Renal cortex interstitium (tissue), 15 donors: Measurements from ENCODE around the gene RPS13. TPM values are rescaled to one million over a fixed set of nuclear protein-coding genes. Genes with fewer than 3 reads are reported as not detected.
"Not testable (repeated sequence)": the region's sequence is repeated elsewhere in the genome, so short reads cannot be mapped to it uniquely, and the experiment has no call there.

Experiments used
- DNase-seq, 11 donors: peaks; one replicate each; pipeline ENCODE4 v3.0.0-alpha.2; 2013; ENCODE audit warnings: low read depth in 9 of 11, low spot score in 4 of 11; ENCODE audit errors: extremely low read depth in 1 of 11
- long read RNA-seq, 16 experiments: transcript quantifications; one replicate each; lab custom pipeline, GENCODE V29; 2026
- polyA plus RNA-seq, 3 donors: library from polyadenylated mRNA; unstranded; fragments of 120-200 nt; gene quantifications; one replicate each; pipeline ENCODE4 v1.2.1, GENCODE V29; 2013; ENCODE audit not compliant: insufficient read length in 3 of 3

The RPS13 gene
- polyA plus RNA-seq, result 1,000 to 10,000 TPM; 1,096 to 1,424 (median 1,353) TPM
- long read RNA-seq, donor 1, transcript RPS13-208 (3 exons, 746 nt), result minor isoform, 83 of 1,429 reads
- long read RNA-seq, donor 1, transcript RPS13-203 (5 exons, 664 nt), result minor isoform, 61 of 1,429 reads
- long read RNA-seq, donor 1, transcript RPS13-207 (2 exons, 594 nt), result minor isoform, 14 of 1,429 reads
- long read RNA-seq, donor 1, transcript RPS13-202 (6 exons, 646 nt), result major isoform, 1,033 of 1,429 reads
- long read RNA-seq, donor 1, partial matches to known transcripts, result 182 of 1,429 reads
- long read RNA-seq, donor 1, other reads (novel, unspliced or antisense), result 43 of 1,429 reads
- long read RNA-seq, donor 2, transcript RPS13-207 (2 exons, 594 nt), result minor isoform, 18 of 1,430 reads
- long read RNA-seq, donor 2, transcript RPS13-202 (6 exons, 646 nt), result major isoform, 1,052 of 1,430 reads
- long read RNA-seq, donor 2, transcript RPS13-208 (3 exons, 746 nt), result minor isoform, 90 of 1,430 reads
- long read RNA-seq, donor 2, transcript RPS13-203 (5 exons, 664 nt), result minor isoform, 61 of 1,430 reads
- long read RNA-seq, donor 2, partial matches to known transcripts, result 160 of 1,430 reads
- long read RNA-seq, donor 2, other reads (novel, unspliced or antisense), result 32 of 1,430 reads
- long read RNA-seq, donor 3, transcript RPS13-207 (2 exons, 594 nt), result minor isoform, 10 of 1,964 reads
- long read RNA-seq, donor 3, transcript RPS13-203 (5 exons, 664 nt), result minor isoform, 66 of 1,964 reads
- long read RNA-seq, donor 3, transcript RPS13-202 (6 exons, 646 nt), result major isoform, 1,631 of 1,964 reads
- long read RNA-seq, donor 3, transcript RPS13-208 (3 exons, 746 nt), result minor isoform, 62 of 1,964 reads
- long read RNA-seq, donor 3, partial matches to known transcripts, result 128 of 1,964 reads
- long read RNA-seq, donor 3, other reads (novel, unspliced or antisense), result 46 of 1,964 reads
- long read RNA-seq, donor 4, transcript RPS13-206 (2 exons, 583 nt), result minor isoform, 7 of 1,122 reads
- long read RNA-seq, donor 4, transcript RPS13-208 (3 exons, 746 nt), result minor isoform, 40 of 1,122 reads
- long read RNA-seq, donor 4, transcript RPS13-203 (5 exons, 664 nt), result minor isoform, 45 of 1,122 reads
- long read RNA-seq, donor 4, transcript RPS13-202 (6 exons, 646 nt), result major isoform, 915 of 1,122 reads
- long read RNA-seq, donor 4, partial matches to known transcripts, result 66 of 1,122 reads
- long read RNA-seq, donor 4, other reads (novel, unspliced or antisense), result 25 of 1,122 reads
- long read RNA-seq, donor 5, result 0 reads
- long read RNA-seq, donor 6, transcript RPS13-207 (2 exons, 594 nt), result minor isoform, 11 of 1,377 reads
- long read RNA-seq, donor 6, transcript RPS13-208 (3 exons, 746 nt), result minor isoform, 116 of 1,377 reads
- long read RNA-seq, donor 6, transcript RPS13-202 (6 exons, 646 nt), result major isoform, 972 of 1,377 reads
- long read RNA-seq, donor 6, transcript RPS13-203 (5 exons, 664 nt), result minor isoform, 55 of 1,377 reads
- long read RNA-seq, donor 6, partial matches to known transcripts, result 169 of 1,377 reads
- long read RNA-seq, donor 6, other reads (novel, unspliced or antisense), result 36 of 1,377 reads
- long read RNA-seq, donor 7, transcript RPS13-208 (3 exons, 746 nt), result minor isoform, 88 of 2,006 reads
- long read RNA-seq, donor 7, transcript RPS13-210 (3 exons, 568 nt), result minor isoform, 14 of 2,006 reads
- long read RNA-seq, donor 7, transcript RPS13-202 (6 exons, 646 nt), result major isoform, 1,602 of 2,006 reads
- long read RNA-seq, donor 7, transcript RPS13-203 (5 exons, 664 nt), result minor isoform, 92 of 2,006 reads
- long read RNA-seq, donor 7, partial matches to known transcripts, result 143 of 2,006 reads
- long read RNA-seq, donor 7, other reads (novel, unspliced or antisense), result 41 of 2,006 reads
- long read RNA-seq, donor 8, transcript RPS13-203 (5 exons, 664 nt), result minor isoform, 97 of 3,073 reads
- long read RNA-seq, donor 8, transcript RPS13-208 (3 exons, 746 nt), result minor isoform, 138 of 3,073 reads
- long read RNA-seq, donor 8, transcript RPS13-202 (6 exons, 646 nt), result major isoform, 2,436 of 3,073 reads
- long read RNA-seq, donor 8, transcript RPS13-207 (2 exons, 594 nt), result minor isoform, 34 of 3,073 reads
- long read RNA-seq, donor 8, partial matches to known transcripts, result 262 of 3,073 reads
- long read RNA-seq, donor 8, other reads (novel, unspliced or antisense), result 78 of 3,073 reads
- long read RNA-seq, donor 9, transcript RPS13-208 (3 exons, 746 nt), result minor isoform, 70 of 1,272 reads
- long read RNA-seq, donor 9, transcript RPS13-203 (5 exons, 664 nt), result minor isoform, 70 of 1,272 reads
- long read RNA-seq, donor 9, transcript RPS13-207 (2 exons, 594 nt), result minor isoform, 15 of 1,272 reads
- long read RNA-seq, donor 9, transcript RPS13-202 (6 exons, 646 nt), result major isoform, 962 of 1,272 reads
- long read RNA-seq, donor 9, partial matches to known transcripts, result 106 of 1,272 reads
- long read RNA-seq, donor 9, other reads (novel, unspliced or antisense), result 36 of 1,272 reads
- long read RNA-seq, donor 10, transcript RPS13-202 (6 exons, 646 nt), result major isoform, 1,329 of 1,712 reads
- long read RNA-seq, donor 10, transcript RPS13-207 (2 exons, 594 nt), result minor isoform, 20 of 1,712 reads
- long read RNA-seq, donor 10, transcript RPS13-208 (3 exons, 746 nt), result minor isoform, 87 of 1,712 reads
- long read RNA-seq, donor 10, transcript RPS13-203 (5 exons, 664 nt), result minor isoform, 68 of 1,712 reads
- long read RNA-seq, donor 10, partial matches to known transcripts, result 131 of 1,712 reads
- long read RNA-seq, donor 10, other reads (novel, unspliced or antisense), result 55 of 1,712 reads
- long read RNA-seq, donor 11, transcript RPS13-202 (6 exons, 646 nt), result major isoform, 684 of 863 reads
- long read RNA-seq, donor 11, transcript RPS13-203 (5 exons, 664 nt), result minor isoform, 57 of 863 reads
- long read RNA-seq, donor 11, transcript RPS13-208 (3 exons, 746 nt), result minor isoform, 35 of 863 reads
- long read RNA-seq, donor 11, partial matches to known transcripts, result 56 of 863 reads
- long read RNA-seq, donor 11, other reads (novel, unspliced or antisense), result 18 of 863 reads
- long read RNA-seq, donor 12, transcript RPS13-208 (3 exons, 746 nt), result minor isoform, 78 of 815 reads
- long read RNA-seq, donor 12, transcript RPS13-207 (2 exons, 594 nt), result minor isoform, 27 of 815 reads
- long read RNA-seq, donor 12, transcript RPS13-203 (5 exons, 664 nt), result minor isoform, 31 of 815 reads
- long read RNA-seq, donor 12, transcript RPS13-202 (6 exons, 646 nt), result major isoform, 545 of 815 reads
- long read RNA-seq, donor 12, partial matches to known transcripts, result 102 of 815 reads
- long read RNA-seq, donor 12, other reads (novel, unspliced or antisense), result 16 of 815 reads
- long read RNA-seq, donor 13, result 0 reads
- long read RNA-seq, donor 14, transcript RPS13-208 (3 exons, 746 nt), result minor isoform, 44 of 1,502 reads
- long read RNA-seq, donor 14, transcript RPS13-202 (6 exons, 646 nt), result major isoform, 1,248 of 1,502 reads
- long read RNA-seq, donor 14, transcript RPS13-203 (5 exons, 664 nt), result minor isoform, 58 of 1,502 reads
- long read RNA-seq, donor 14, transcript RPS13-201 (6 exons, 491 nt), result minor isoform, 7 of 1,502 reads
- long read RNA-seq, donor 14, partial matches to known transcripts, result 82 of 1,502 reads
- long read RNA-seq, donor 14, other reads (novel, unspliced or antisense), result 40 of 1,502 reads
- long read RNA-seq, donor 15, transcript RPS13-202 (6 exons, 646 nt), result major isoform, 404 of 549 reads
- long read RNA-seq, donor 15, transcript RPS13-208 (3 exons, 746 nt), result minor isoform, 30 of 549 reads
- long read RNA-seq, donor 15, transcript RPS13-203 (5 exons, 664 nt), result minor isoform, 31 of 549 reads
- long read RNA-seq, donor 15, partial matches to known transcripts, result 61 of 549 reads
- long read RNA-seq, donor 15, other reads (novel, unspliced or antisense), result 17 of 549 reads
- long read RNA-seq, donor 16, transcript RPS13-203 (5 exons, 664 nt), result minor isoform, 124 of 2,731 reads
- long read RNA-seq, donor 16, transcript RPS13-208 (3 exons, 746 nt), result minor isoform, 110 of 2,731 reads
- long read RNA-seq, donor 16, transcript RPS13-202 (6 exons, 646 nt), result major isoform, 2,130 of 2,731 reads
- long read RNA-seq, donor 16, transcript RPS13-207 (2 exons, 594 nt), result minor isoform, 31 of 2,731 reads
- long read RNA-seq, donor 16, partial matches to known transcripts, result 229 of 2,731 reads
- long read RNA-seq, donor 16, other reads (novel, unspliced or antisense), result 64 of 2,731 reads

- DNase-seq, result peak; percentile 94 to 99 (median 98)
These were observed at the start of gene RPS13 for GRCh38 chr11:17077520-17078401. Gene RPS13 (minus strand): TSS chr11:17077667. CDS start chr11:17077641, 26 bp downstream.

GRCh38 chr11:17121981-17122380 is 44.5 kb upstream of the RPS13 start:
- no peak for DNase-seq

GRCh38 chr11:17117262-17117661 is 39.8 kb upstream of the RPS13 start:
- DNase-seq, result no peak

GRCh38 chr11:17116117-17116516 is 38.6 kb upstream of the RPS13 start:
- no peak for DNase-seq

- DNase-seq, result not testable (repeated sequence)
These were observed 30.3 kb upstream of the RPS13 start for GRCh38 chr11:17107745-17108144.

- DNase-seq, result peak in 8 of 11 donors; percentile 6 to 31 (median 16)
These were observed 28.1 kb upstream of the RPS13 start for GRCh38 chr11:17105404-17106040.

- DNase-seq, result no peak
These were observed 25.0 kb upstream of the RPS13 start for GRCh38 chr11:17102462-17102861.

GRCh38 chr11:17098658-17099057 is 21.2 kb upstream of the RPS13 start:
- DNase-seq, result no peak

GRCh38 chr11:17098038-17098437 is 20.6 kb upstream of the RPS13 start:
- no peak for DNase-seq

GRCh38 chr11:17085976-17086375 is 8.5 kb upstream of the RPS13 start:
- not testable (repeated sequence) for DNase-seq

- peak in 2 of 11 donors; percentile 3 to 4 for DNase-seq
These were observed 287 bp downstream of the RPS13 start for GRCh38 chr11:17077240-17077519.
